Measurements from ENCODE around the gene PAF1.

PAF1 gene

GRCh38 chr19:39405261-39405957 is 14.5 kb upstream of the PAF1 start:
- DNase-seq: no peak

GRCh38 chr19:39403331-39404312 is 12.7 kb upstream of the PAF1 start:
- DNase-seq: peak; percentile 71

GRCh38 chr19:39402346-39403300 is 11.7 kb upstream of the PAF1 start:
- DNase-seq: peak; percentile 78

GRCh38 chr19:39401549-39402345 is 10.8 kb upstream of the PAF1 start:
- no peak for DNase-seq

GRCh38 chr19:39401070-39401548 is 10.2 kb upstream of the PAF1 start:
- no peak for DNase-seq

GRCh38 chr19:39400061-39400460 is 9.2 kb upstream of the PAF1 start:
- no peak for DNase-seq

GRCh38 chr19:39399668-39400050 is 8.8 kb upstream of the PAF1 start:
- DNase-seq: no peak

- no peak for DNase-seq
Observed at GRCh38 chr19:39398297-39398864, 7.5 kb upstream of the PAF1 start.

- DNase-seq: peak; percentile 56
Observed at GRCh38 chr19:39397360-39398296, 6.7 kb upstream of the PAF1 start.

- peak; percentile 79 for DNase-seq
Observed at GRCh38 chr19:39390451-39390750, 505 bp downstream of the PAF1 start.

GRCh38 chr19:39389631-39390414 is 1.1 kb downstream of the PAF1 start:
- no peak for DNase-seq

GRCh38 chr19:39388657-39389056 is 2.2 kb downstream of the PAF1 start:
- DNase-seq: no peak

- no peak for DNase-seq
Observed at GRCh38 chr19:39386557-39386956, 4.3 kb downstream of the PAF1 start.

GRCh38 chr19:39385629-39386411 is 5.1 kb downstream of the PAF1 start:
- no peak for DNase-seq

- no peak for DNase-seq
Observed at GRCh38 chr19:39384839-39385568, 5.9 kb downstream of the PAF1 start.

- DNase-seq: no peak
Observed at GRCh38 chr19:39382991-39383828, 7.7 kb downstream of the PAF1 start.
